Stimulated activated CD8-positive, alpha-beta memory T cell treated with anti-CD3 and anti-CD28 coated beads, Interleukin-7, amount 100 ng/mL, for 24 hours (primary cell): ENCODE measurements around the gene ILKAP.

ENCODE experiments used
- DNase-seq: peaks from one replicate; pipeline ENCODE4 v3.0.0-alpha.2; 2020; ENCODE audit warnings: low read depth

ILKAP gene

DNA sequence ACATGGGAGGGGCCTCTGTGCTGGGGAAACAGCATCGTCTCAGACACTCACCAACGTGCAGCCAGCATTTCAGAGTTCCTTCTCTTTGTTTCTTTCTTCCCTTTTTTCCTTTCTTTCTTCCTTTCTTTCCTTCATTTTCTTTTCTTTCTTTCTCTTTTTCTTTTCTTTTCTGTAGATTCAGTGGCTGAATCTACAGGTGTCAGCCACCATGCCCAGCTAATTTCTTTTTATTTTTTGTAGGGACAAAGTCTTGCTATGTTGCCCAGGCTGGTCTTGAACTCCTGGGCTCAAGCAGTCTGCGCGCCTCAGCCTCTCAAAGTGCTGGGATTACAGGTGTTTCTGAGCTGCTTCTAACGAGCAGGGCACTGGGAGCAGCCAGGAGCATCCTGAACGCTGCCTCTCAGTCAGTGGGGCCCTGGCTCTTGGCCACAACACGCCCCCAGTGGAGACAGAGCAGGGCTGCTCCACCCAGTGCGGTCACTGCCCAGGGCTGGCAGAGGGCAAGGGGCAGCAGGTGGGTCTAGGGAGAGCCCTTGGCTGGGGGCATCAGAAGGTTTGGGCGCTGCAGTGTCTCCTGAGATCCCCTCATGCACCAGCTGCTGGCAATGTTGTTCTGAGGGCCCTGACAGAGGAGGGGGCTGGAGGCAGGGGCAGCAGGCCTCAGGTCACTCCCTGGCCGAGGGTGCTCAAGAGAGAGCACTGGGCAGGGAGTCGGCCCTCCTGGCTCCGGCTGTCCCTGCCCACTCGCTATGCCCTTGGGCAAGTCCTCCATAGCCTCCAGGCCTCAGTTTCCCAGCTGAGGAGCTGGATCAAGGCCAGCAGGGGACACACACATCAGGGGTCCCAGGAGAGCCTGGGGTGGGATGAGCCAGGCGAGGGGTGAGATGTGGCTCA, 69.7 kb downstream of the ILKAP start:
- no peak for DNase-seq

DNA sequence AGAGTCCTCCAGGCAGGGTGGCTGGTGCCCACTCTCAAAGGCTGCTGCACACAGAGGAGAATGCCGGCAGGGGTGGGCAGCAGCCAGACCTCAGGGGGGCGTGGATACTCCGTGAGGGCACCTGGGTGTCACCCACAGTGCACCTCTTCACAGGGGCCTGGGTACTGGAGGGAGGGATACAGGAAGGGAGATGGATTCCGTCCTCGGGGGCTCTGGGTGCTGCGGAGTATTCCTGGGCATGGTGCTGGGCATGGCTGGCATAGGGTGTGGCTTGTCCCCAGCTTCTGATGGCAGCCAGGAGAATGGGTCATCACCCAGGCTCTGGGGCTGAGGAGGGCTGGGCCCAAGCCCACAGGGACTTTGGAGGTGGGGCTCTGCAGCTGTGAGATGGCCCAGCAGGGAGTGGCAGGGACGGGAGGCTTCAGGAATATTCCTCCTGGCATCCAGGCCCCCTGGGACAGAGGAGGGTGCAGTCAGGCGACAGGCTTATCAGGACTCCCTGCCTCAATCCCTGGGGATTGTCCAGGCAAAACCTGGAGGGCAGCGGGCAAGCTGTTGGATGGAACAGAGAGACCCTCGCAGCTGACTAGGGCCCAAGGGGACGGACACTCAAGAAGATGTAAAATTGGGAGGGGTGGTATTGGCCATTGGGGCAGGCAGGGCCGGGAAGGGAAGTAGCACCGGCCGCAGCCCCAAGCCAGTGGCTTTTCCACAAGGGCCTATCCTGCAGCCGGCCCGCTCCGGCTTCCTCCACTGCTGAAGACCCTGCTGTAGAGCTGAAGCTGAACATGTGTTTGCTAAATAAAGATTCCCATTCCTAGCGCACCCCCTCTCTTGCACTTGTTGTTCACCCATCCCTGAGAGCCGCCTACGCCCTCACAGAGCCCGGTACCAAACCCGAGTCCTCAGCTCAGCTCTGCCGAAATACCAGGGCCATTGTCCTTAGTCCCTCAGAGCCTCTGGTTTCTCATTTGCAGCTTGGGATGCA, 70.7 kb downstream of the ILKAP start:
- DNase-seq = no peak

DNA sequence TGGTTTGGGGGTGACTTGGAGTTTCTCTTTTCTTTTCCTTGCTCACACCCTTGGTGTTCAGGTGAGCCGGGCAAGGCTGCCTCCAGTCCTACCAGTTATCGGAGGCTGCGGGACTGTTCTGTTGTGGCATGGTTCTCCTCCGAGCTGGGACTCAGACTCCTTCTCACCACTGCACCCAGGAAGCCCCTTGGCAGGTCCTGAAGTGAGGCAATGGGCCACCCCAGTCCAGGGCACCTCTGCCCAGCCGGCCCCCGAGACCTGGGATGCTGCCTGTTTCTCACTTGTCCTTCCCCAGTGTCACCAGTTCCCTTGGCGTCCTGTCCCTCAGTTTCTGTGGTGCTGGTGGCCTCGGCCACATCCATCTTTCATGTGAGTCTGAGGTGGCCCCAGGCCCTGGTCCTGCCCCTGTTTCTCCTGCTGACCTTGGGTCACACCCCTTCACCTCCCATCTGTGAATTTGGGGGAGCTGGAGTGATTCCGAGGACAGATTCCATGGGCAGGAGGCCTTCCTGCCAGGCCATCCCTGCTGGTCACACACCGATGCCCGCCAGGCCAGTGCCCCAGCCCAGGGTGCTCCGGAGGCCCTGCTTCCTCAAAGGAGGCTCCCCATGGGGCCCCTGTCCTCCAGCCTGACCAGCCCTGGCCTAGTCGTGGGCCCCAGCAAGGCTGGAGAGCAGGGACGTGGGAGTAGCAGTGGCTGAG, 71.6 kb downstream of the ILKAP start:
- no peak for DNase-seq

DNA sequence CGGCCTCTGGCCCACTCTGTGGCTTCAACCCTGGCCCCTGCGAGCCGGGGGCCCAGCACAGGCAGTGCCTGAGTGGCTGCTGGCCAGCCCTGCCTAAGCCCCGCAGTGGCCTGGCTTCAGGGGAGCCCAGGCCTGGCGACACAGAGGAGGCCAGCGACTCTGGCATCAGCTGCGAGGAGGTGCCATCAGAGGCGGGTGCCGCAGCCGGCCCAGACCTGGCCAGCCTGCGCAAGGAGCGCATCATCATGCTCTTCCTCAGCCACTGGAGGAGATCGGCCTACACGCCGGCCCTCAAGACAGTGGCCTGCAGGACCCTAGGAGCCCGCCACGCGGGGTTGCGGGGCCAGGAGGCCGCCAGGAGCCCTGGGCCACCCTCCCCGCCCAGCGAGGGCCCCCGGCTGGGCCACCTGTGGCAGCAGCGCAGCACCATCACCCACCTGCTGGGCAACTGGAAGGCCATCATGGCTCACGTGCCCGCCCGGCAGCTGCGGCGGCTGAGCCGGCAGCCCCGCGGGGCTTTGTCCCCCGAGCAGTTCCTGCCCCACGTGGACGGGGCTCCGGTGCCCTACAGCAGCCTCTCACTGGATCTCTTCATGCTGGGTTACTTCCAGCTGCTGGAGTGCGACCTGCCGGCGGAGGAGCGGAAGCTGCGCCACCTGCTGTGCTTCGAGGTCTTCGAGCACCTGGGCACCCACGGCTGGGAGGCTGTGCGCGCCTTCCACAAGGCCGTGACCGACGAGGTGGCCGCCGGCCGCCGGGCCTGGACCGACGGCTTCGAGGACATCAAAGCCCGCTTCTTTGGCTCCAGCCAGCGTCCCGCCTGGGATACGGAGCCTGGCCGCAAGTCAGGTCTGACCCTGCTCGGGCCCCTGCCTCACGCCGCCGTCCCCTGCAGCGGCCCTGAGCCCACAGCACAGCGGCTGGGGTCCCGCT, 72.5 kb downstream of the ILKAP start:
- no peak for DNase-seq

DNA sequence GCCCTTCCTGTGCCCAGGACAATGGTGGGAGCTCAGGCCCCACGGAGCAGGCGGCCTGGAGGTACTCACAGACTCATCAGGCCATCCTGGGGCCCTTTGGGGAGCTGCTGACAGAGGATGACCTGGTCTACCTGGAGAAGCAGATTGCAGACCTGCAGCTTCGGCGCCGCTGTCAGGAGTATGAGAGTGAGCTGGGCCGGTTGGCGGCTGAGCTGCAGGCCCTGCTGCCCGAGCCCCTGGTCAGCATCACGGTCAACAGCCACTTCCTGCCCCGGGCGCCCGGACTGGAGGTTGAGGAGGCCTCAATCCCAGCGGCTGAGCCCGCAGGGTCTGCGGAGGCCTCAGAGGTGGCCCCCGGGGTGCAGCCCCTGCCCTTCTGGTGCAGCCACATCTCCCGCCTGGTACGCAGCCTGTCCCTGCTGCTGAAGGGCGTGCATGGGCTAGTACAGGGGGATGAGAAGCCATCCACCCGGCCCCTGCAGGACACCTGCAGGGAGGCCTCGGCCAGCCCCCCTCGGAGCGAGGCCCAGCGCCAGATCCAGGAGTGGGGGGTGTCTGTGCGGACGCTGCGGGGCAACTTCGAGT, 73.3 kb downstream of the ILKAP start:
- DNase-seq = no peak

DNA sequence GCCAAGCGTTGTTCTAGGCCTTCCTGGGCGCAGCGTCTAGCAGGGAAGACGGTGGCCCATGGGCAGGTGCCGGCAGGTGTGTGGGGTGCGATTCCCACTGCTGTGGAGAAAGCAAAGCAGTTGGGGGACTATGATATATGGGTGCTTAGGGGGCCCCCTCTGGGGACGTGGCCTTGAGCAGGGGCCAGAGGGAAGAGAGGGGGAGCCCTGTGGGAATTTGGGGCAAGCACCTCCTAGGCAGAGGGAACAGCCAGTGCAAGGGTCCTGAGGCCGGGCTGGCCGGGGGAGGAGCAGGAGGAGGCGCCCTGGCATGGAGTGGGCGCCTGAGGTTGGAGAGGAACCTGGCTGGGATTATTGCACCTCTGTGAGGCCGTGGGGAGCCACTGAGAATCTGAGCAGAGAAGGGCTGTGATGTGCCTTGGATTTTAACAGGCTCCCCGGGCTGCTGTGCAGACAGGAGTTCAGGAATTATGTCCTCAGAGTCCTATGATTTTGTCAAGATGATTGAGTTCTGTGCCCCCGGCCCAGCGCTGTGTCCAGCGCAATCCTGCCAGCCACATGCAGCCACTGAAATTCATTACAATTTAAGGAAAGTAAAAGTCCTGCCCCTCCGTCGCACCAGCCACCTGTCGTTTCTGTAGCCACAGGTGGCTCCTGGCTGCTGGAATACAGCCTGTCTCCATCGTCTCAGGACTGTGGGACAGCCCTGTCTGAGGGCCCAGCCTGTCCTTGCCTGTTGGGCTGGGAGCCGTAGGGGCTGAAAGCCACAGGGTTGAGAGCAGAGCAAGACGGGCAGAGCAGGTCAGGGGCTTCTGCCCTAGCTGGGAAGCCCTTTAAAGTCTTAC, 74.1 kb downstream of the ILKAP start:
- no peak for DNase-seq

DNA sequence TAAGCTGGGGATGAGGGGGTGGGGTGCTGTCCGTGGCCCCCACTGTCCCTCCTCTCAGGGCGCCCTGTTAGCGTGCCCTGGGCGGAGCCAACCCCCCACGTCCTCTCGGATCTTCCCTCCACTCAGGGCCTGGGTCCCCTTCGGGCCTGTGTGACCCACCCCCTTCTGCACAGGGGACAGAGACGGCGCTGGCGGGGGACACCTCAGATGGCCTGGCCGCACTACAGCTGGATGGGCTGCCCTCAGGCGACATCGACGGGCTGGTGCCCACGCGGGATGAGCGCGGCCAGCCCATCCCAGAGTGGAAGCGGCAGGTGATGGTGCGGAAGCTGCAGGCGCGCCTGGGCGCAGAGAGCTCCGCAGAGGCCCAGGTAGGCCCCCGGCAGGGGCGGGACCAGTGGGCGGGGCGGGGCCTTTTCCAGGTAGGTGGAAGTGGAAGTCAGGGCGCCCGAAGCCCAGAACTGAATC, 74.9 kb downstream of the ILKAP start:
- DNase-seq = no peak

DNA sequence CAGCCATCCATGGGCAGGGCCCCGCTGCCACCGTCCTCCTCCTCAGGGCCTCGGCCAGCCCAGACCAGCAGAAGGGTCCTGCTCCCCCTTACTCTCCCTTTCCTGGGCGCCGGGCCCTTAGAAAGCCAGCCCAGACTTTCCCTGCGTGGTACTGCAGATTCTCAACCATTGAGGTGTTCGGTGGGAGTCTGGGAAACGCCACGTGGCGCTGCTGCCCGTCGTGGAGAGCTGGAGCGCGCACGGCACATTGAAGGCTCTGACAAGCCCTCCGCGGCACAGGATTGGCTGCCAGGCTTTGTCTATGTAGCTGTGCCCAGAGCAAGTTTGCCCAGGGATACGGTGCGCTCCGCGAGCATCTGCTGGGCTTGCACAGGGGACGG, 75.4 kb downstream of the ILKAP start:
- DNase-seq = no peak

DNA sequence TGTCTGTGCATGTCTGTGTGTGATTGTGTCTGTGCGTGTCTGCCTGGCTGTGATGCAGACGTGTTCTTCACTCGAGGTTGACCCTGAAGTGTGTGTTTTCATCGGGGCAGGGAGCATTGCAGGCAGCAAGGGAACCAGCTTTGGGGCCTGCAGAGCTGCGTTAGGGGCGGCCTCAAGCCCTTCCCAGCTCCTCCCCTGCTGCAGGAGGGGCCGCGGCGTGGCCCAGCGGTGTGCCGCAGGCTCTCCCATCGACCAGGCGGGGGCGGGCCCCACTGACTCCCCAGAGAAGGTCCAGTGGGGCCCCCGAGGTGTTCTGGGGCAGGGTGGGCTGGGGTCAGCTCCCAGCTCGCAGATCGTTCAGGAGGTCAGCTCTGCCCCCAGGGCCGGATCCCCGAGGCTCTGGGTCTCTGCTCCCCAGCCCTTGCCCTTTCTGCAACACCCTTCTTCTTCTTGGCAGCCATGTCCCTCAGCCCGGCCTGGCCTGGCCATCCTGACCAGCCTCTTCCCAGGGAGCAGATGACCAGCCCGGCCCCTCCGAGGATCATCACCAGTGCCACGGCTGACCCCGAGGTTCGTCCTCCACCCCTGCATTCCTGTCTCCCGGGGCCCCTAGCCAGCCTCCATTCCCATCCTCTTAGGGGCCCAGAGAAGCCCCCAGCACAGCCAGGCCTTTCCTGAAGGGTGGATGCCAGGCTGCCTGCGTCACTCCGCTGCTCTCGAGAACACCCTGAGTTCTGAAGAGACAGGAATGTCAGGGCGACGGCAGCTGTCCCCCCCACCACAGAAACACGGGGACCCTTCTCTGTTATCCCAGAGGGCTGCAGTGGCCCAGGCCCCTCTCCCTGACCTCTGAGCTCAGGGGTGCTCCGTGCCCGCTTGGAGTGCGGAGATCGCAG, 76.1 kb downstream of the ILKAP start:
- no peak for DNase-seq

DNA sequence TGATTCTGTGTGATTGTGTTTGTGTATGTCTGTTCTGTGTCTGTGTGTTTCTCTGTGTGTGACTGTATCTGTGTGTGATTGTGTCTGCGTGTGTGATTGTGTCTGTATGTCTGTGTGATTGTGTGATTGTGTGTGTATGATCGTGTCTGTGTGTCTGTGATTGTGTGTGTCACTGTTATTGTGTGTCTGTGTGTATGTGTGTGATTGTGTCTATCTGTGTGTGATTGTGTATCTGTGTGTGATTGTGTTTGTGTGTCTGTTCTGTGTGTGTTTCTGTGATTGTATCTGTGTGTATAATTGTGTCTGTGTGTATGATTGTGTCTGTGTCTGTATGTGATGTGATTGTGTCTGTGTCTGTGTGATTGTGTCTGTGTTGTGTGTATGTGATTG, 76.7 kb downstream of the ILKAP start:
- DNase-seq = no peak

DNA sequence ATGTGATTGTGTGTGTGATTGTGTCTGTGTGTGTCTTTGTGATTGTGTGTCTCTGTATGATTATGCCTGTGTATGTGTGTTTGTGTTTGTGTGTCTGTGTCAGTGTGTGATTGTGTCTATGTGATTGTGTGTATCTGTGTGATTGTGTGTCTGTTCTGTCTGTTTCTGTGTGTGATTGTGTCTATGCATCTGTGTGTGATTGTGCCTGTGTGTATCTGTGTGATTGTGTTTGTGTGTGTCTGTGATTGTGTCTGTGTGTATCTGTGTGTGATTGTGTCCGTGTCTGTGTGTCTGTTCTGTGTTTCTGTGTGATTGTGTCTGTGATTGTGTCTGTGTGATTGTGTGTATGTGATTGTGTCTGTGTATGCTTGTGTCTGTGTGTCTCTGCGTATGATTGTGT, 77.2 kb downstream of the ILKAP start:
- no peak for DNase-seq

DNA sequence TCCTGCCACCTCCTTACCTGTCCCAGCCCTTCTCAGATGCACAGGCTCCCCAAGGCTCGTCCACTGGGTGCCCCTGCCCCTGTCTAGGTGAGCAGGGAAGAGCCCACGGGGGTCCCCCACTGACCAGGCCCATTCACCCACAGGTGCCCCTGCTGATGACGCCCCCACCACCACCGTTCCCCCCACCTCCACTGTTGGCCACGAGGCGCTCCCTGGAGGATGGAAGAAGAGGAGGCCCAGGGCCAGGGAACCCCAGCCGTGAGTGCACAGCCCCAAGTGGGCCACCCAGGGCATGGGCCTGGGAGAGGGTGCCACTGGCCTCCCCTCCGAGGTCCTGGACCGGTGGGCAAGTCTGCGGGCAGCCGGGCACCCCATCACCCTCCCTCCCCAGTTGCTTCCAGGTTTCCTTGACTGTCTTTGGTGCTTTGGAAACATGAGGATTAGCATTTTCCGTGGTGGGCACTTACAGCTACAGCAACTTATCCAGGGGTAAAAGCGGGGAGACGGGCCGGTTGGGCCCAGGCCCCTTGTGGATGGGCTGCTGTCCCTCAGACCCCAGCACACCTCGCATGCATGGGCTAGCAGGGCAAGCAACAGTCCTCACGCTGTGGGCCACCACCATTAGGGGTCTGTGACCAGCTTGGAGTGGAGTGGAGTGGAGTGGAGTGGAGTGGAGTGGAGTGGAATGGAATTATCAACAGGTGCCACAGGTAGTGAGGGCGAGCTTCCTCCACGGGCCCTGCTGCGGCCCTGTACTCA, 78.2 kb downstream of the ILKAP start:
- no peak for DNase-seq

DNA sequence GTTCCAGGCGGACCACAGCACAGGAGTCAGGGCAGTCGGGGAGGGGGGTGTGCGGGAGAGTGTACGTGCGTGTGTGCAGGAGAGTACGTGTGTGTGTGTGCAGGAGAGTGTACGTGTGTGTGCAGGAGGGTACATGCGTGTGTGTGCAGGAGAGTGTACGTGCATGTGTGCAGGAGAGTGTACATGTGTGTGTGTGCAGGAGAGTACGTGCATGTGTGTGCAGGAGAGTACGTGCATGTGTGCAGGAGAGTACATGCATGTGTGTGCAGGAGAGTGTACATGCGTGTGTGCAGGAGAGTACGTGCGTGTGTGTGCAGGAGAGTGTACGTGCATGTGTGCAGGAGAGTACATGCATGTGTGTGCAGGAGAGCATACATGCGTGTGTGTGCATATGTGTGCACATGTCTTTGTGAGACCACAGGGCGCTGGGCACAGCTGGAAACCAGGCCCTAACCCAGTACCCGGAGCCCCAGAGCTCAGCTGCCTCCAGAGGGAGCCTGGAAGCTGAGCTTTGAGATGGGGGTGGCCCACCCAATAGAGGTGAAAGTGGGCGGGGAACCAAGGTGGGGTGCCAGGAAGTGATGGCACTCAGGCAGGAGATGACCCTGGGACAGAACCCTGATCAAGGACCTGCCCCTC, 78.9 kb downstream of the ILKAP start:
- no peak for DNase-seq

DNA sequence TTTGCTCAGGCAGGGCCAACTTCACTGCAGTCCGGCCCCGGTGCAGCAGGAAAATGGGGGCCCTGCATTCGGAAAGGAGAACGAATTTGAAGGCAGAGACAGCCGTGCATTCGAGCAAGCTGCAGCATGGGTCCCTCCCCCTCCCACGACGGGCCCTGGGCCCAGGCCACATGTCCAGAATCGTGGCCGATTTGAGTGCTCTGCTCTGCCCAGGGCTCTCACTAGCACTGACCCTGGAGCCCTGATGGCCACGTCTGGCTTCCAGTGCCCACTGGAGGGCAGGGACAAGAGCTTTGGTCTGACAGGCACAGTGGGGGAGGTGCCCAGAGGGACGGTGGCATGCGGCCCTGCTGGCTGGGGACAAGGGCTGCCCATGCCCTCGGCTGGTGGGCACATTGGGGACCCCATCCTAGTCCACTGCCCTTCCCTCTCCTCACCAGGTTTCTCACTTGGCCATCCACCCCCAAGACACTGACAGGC, 79.5 kb downstream of the ILKAP start:
- DNase-seq = no peak

DNA sequence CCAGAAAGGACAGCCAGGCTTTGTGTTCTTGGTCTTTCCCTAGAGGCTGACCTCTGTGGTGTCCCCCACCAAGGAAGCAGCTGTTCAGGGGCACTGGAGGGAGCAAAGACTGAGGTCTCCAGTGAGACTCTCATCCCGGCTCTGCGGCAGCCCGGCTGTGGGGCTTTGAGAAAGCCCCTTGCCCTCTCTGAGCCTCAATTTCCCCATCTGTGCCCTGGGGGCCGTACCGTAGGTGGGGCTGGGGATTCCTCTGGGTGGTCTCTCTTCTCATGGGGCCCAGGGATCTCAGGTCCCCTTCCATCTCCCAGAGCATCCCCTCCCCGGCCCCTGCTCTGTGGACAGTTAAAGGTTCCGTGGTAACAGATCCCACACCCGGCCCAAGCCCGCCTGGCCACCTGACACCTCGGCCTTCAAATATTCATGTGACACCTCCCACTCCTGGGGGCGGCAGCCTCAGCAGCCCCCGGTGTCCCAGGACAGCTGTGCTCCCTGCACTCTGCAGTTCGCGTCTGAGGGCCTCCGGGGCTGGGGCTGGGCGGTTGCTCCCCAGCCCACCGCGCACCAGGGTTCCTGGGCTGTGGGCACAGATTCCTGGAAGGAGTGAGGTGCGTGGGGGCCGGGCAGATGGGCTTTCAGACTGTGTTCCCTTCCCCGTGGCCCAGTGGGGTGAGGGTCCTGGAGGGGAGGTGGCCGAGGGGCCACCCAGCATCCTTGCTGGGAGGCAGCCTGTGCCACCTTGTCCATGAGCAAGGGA, 80.1 kb downstream of the ILKAP start:
- no peak for DNase-seq
